HepG2 (cell line): ENCODE measurements around the gene HSPA1A. TPM values are rescaled to one million over a fixed set of nuclear protein-coding genes. Genes with fewer than 3 reads are reported as not detected.

Experiments
- ATAD3A ChIP-seq: sonication (generic); formaldehyde crosslinking; IDR thresholded peaks from 2 replicates; pipeline ENCODE4 v1.4.0; 2020; ENCODE audit warnings: missing genetic modification reagents
- ATM ChIP-seq: fragments of 450-650 bp; IDR thresholded peaks from 2 replicates; pipeline ENCODE4 v1.7.1; 2017; ENCODE audit warnings: mild to moderate bottlenecking, borderline replicate concordance
- HIC2 ChIP-seq: sonication (generic); formaldehyde crosslinking; IDR thresholded peaks from 2 replicates; pipeline ENCODE4 v1.9.0; 2022; ENCODE audit warnings: low read depth, missing genetic modification reagents
- MAZ ChIP-seq, 2 experiments: sonication (generic) in 1 of 2; formaldehyde crosslinking in 1 of 2; IDR thresholded peaks; 2 replicates each; pipeline versions ENCODE4 v1.5.0 to v1.6.1; 2012 to 2020; ENCODE audit warnings: low read depth in 2 of 2, mild to moderate bottlenecking in 2 of 2, borderline replicate concordance in 1 of 2, improper control_type of control experiment in 1 of 2, low read length in 1 of 2, missing genetic modification reagents in 1 of 2, moderate library complexity in 1 of 2
- RBAK ChIP-seq: sonication (generic); formaldehyde crosslinking; IDR thresholded peaks from 2 replicates; pipeline ENCODE4 v1.5.1; 2020; ENCODE audit warnings: mild to moderate bottlenecking, missing genetic modification reagents
- REXO4 ChIP-seq: sonication (generic); formaldehyde crosslinking; IDR thresholded peaks from 2 replicates; pipeline ENCODE4 v1.8.0; 2022; ENCODE audit warnings: missing genetic modification reagents, mild to moderate bottlenecking, borderline replicate concordance
- TCF12 ChIP-seq, 2 experiments: fragments of 450-650 bp in 1 of 2; sonication (generic) in 1 of 2; formaldehyde crosslinking in 1 of 2; IDR thresholded peaks; 2 replicates each; pipeline versions ENCODE4 v1.6.1 to v1.8.0; 2017 to 2022; ENCODE audit warnings: antibody characterized with exemption in 1 of 2, mild to moderate bottlenecking in 1 of 2, missing genetic modification reagents in 1 of 2, moderate library complexity in 1 of 2
- ZNF20 ChIP-seq: sonication (generic); formaldehyde crosslinking; IDR thresholded peaks from 2 replicates; pipeline ENCODE4 v1.4.0; 2020; ENCODE audit warnings: mild to moderate bottlenecking, moderate library complexity, missing genetic modification reagents
- ZNF407 ChIP-seq: sonication (generic); formaldehyde crosslinking; IDR thresholded peaks from one replicate; pipeline ENCODE4 v1.5.1; 2020; ENCODE audit warnings: mild to moderate bottlenecking, missing genetic modification reagents; ENCODE audit errors: not compliant biosample characterization
- ZNF577 ChIP-seq: sonication (generic); formaldehyde crosslinking; IDR thresholded peaks from 2 replicates; pipeline ENCODE4 v1.4.0; 2020; ENCODE audit warnings: mild to moderate bottlenecking, low read depth, missing genetic modification reagents, borderline replicate concordance
- polyA plus RNA-seq, 8 experiments: library from polyadenylated mRNA; depleted of rRNA in 3 of 8; stranded (reverse) in 7 of 8; unstranded in 1 of 8; fragments of >200 nt; fragmentation: Illumina TruSeq in 4 of 8; extraction: Trizol in 4 of 8; gene quantifications; 2 replicates each; pipeline versions ENCODE4 v1.2.1 to v1.2.3, GENCODE V29; 2011 to 2016; ENCODE audit warnings: low read depth in 4 of 8, missing spikeins in 1 of 8, mixed read lengths in 1 of 8; ENCODE audit not compliant: insufficient read depth in 1 of 8
- total RNA-seq, 5 experiments: library from RNA; depleted of rRNA; stranded (reverse); fragments of >200 nt; fragmentation: Illumina TruSeq; extraction: Trizol; gene quantifications; 2 replicates each; pipeline ENCODE4 v1.2.3, GENCODE V29; 2016; ENCODE audit warnings: low read depth in 1 of 5
- TF ChIP-seq, protein P1 (sequence below): sonication (generic); formaldehyde crosslinking; IDR thresholded peaks from 2 replicates; pipeline ENCODE4 v1.4.0; 2020; ENCODE audit warnings: mild to moderate bottlenecking, missing genetic modification reagents, borderline replicate concordance

Gene HSPA1A
- total and polyA plus RNA-seq, 2 of the 13 experiments (the other 11 are each of a cell fraction or from before 2014, with no cell fraction given): 44.5 to 85.0 TPM

- TF ChIP-seq HIC2 (peak; percentile 72), TCF12 (IDR thresholded peaks at IDR 0.05) (no peak), TCF12 (CRISPR knock-in tag; IDR thresholded peaks at IDR 0.05) (no peak), MAZ (IDR thresholded peaks at IDR 0.05; ENCODE audit: borderline replicate concordance, low read depth, low read length) (no peak), MAZ (CRISPR knock-in tag; IDR thresholded peaks at IDR 0.05; ENCODE audit: low read depth) (no peak), ZNF577 (no peak), ATAD3A (CRISPR knock-in tag) (peak; percentile 79; the same call in 1 of the 2 replicates), ZNF20 (no peak), ATM (no peak), RBAK (CRISPR knock-in tag) (no peak), REXO4 (CRISPR knock-in tag) (no peak), ZNF407 (CRISPR knock-in tag) (peak; percentile 88)
- TF ChIP-seq, protein P1, sequence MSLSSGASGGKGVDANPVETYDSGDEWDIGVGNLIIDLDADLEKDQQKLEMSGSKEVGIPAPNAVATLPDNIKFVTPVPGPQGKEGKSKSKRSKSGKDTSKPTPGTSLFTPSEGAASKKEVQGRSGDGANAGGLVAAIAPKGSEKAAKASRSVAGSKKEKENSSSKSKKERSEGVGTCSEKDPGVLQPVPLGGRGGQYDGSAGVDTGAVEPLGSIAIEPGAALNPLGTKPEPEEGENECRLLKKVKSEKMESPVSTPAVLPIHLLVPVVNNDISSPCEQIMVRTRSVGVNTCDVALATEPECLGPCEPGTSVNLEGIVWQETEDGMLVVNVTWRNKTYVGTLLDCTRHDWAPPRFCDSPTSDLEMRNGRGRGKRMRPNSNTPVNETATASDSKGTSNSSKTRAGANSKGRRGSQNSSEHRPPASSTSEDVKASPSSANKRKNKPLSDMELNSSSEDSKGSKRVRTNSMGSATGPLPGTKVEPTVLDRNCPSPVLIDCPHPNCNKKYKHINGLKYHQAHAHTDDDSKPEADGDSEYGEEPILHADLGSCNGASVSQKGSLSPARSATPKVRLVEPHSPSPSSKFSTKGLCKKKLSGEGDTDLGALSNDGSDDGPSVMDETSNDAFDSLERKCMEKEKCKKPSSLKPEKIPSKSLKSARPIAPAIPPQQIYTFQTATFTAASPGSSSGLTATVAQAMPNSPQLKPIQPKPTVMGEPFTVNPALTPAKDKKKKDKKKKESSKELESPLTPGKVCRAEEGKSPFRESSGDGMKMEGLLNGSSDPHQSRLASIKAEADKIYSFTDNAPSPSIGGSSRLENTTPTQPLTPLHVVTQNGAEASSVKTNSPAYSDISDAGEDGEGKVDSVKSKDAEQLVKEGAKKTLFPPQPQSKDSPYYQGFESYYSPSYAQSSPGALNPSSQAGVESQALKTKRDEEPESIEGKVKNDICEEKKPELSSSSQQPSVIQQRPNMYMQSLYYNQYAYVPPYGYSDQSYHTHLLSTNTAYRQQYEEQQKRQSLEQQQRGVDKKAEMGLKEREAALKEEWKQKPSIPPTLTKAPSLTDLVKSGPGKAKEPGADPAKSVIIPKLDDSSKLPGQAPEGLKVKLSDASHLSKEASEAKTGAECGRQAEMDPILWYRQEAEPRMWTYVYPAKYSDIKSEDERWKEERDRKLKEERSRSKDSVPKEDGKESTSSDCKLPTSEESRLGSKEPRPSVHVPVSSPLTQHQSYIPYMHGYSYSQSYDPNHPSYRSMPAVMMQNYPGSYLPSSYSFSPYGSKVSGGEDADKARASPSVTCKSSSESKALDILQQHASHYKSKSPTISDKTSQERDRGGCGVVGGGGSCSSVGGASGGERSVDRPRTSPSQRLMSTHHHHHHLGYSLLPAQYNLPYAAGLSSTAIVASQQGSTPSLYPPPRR (CRISPR knock-in tag): no peak; the same call in 1 of the 2 replicates
Measured at GRCh38 chr6:31765910-31766794, 49.2 kb upstream of the HSPA1A start (continued).
